ENCODE data around the gene B3GAT1.

The B3GAT1 gene

DNA sequence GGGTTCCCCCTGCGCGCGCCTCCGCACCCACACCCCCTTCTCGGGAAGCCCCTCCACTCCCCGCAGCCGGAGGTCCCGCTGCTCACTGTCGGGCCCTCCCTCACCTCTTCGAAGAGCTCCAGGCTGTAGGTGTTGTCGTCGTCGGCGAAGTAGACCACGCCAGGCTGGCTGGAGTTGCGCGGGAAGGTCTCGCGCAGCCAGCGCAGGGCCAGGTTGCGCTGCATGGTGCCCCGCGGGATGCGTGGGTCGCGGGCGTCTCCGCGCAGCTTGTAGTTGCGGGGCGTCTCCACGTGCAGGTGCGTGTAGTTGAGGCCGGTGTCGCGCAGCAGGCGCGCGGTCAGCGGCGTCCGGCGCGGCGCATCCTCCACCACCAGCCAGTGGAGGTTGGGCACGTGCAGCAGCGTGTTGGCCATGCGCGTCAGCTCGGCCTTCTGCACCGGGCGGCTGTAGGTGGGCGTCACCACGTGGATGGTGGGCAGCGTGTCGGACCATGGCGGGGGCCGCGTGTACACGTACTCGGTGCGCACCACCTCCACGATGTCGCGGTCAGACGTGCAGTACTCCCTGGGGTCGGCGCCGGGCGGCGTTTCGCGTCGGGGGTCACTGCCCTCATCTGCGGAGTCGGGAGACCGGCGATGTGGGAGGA is 28.3 kb downstream of the B3GAT1 start:
- WGBS (ENCODE audit: insufficient coverage): 93% methylated on average over 76 of the region's 78 CpGs
- peaks cover 0 to 45% (median 6%) of the 10 kb centered on the region in 5 experiments for H3K27me3 ChIP-seq (replicated peaks in 2 of 5; ENCODE audit: control insufficient read depth in 4 of 5, insufficient read depth in 5 of 5, low read length in 4 of 5)

DNA sequence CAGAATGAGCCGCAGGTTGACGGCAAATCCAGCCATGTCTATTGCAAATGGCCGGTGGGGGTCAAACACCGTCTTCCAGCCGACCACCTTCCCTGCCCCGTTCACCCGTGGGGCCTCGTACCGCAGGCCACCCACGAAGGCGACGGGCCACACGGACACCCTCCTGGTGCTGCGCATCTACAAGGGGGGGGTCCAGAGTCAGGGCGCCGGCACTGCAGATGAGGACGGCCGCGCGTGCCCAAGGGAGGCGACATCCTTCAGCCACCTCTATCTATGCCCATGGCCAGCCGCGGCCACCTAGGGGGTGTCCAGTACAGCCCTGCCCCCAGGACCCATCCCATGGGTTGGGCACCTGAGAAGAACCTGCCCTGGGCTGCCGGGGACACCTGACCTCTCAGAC is 29.2 kb downstream of the B3GAT1 start:
- no peak for DNase-seq
- H3K36me3 ChIP-seq (ENCODE audit: control insufficient read depth in 4 of 4, insufficient read depth in 4 of 4, low read length in 3 of 4): no peaks in the 10 kb centered on the region
- peaks cover 0 to 45% (median 6%) of the 10 kb centered on the region in 5 experiments for H3K27me3 ChIP-seq (replicated peaks in 2 of 5; ENCODE audit: control insufficient read depth in 4 of 5, insufficient read depth in 5 of 5, low read length in 4 of 5)
- H3K9me3 ChIP-seq (ENCODE audit: control extremely low read depth in 1 of 5, control insufficient read depth in 4 of 5, insufficient read depth in 2 of 5, low read depth in 1 of 5, low read length in 4 of 5): peaks cover 0 to 2% (median 0%) of the 10 kb centered on the region in 5 experiments
- 96% methylated on average over 24 of the region's 24 CpGs for WGBS (ENCODE audit: insufficient coverage)
- H3K4me3 ChIP-seq (ENCODE audit: control insufficient read depth in 1 of 7, extremely low read depth in 1 of 7, insufficient read depth in 4 of 7, low read depth in 2 of 7, low read length in 6 of 7): no peak overlapping the region
- POLR2A ChIA-PET: no interaction called here
- no peak overlapping the region for H3K27ac ChIP-seq (ENCODE audit: insufficient read depth in 1 of 2, low read depth in 1 of 2, low read length in 2 of 2, poor library complexity in 1 of 2, severe bottlenecking in 2 of 2)
- H3K4me1 ChIP-seq (ENCODE audit: control extremely low read depth in 1 of 4, control insufficient read depth in 4 of 4, insufficient read depth in 4 of 4, low read length in 3 of 4): no peaks in the 10 kb centered on the region
- CTCF ChIA-PET: interaction anchor here (1.1 kb wide), 1 partner anchor 165 kb away, joined by 3 read pairs; no protein-coding TSS in a partner anchor

More for the DNA sequence above, 28.3 kb downstream of the B3GAT1 start:
- no peak for DNase-seq
- H3K27ac ChIP-seq (ENCODE audit: insufficient read depth in 1 of 2, low read depth in 1 of 2, low read length in 2 of 2, poor library complexity in 1 of 2, severe bottlenecking in 2 of 2): no peak overlapping the region
- no peak overlapping the region for H3K4me3 ChIP-seq (ENCODE audit: control insufficient read depth in 1 of 7, extremely low read depth in 1 of 7, insufficient read depth in 4 of 7, low read depth in 2 of 7, low read length in 6 of 7)
- ChIA-PET CTCF (no interaction called here), POLR2A (no interaction called here)
- peaks cover 0 to 2% (median 0%) of the 10 kb centered on the region in 5 experiments for H3K9me3 ChIP-seq (ENCODE audit: control extremely low read depth in 1 of 5, control insufficient read depth in 4 of 5, insufficient read depth in 2 of 5, low read depth in 1 of 5, low read length in 4 of 5)
- no peaks in the 10 kb centered on the region for H3K4me1 ChIP-seq (ENCODE audit: control extremely low read depth in 1 of 4, control insufficient read depth in 4 of 4, insufficient read depth in 4 of 4, low read length in 3 of 4)
- no peaks in the 10 kb centered on the region for H3K36me3 ChIP-seq (ENCODE audit: control insufficient read depth in 4 of 4, insufficient read depth in 4 of 4, low read length in 3 of 4)

DNA sequence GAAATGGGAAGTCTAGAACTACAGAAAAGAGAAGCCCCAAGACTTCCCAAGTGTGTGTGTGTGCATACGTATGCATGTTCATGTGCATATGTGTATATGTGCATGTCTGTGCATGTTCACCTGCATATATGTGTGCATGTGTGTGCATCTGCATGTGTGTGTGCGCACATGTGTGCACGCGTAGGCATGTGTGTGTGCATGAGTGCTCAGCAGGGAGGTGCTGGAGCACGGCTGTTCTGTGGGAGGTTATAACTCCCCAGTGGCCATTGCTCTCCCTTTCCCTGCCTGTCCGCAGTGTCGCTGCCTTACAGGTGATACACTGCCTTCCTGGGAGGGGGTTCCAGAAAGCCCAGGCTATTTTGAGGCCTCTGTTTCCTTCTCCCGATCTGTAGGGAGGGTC is 29.8 kb downstream of the B3GAT1 start:
- CTCF ChIA-PET: interaction anchor here (1.1 kb wide), 1 partner anchor 164 kb away, joined by 3 read pairs; no protein-coding TSS in a partner anchor
- POLR2A ChIA-PET: no interaction called here
- H3K4me1 ChIP-seq (ENCODE audit: control extremely low read depth in 1 of 4, control insufficient read depth in 4 of 4, insufficient read depth in 4 of 4, low read length in 3 of 4): no peaks in the 10 kb centered on the region
- no peaks in the 10 kb centered on the region for H3K36me3 ChIP-seq (ENCODE audit: control insufficient read depth in 4 of 4, insufficient read depth in 4 of 4, low read length in 3 of 4)
- peaks cover 0 to 42% (median 6%) of the 10 kb centered on the region in 5 experiments for H3K27me3 ChIP-seq (replicated peaks in 2 of 5; ENCODE audit: control insufficient read depth in 4 of 5, insufficient read depth in 5 of 5, low read length in 4 of 5)
- peaks cover 0 to 6% (median 0%) of the 10 kb centered on the region in 5 experiments for H3K9me3 ChIP-seq (ENCODE audit: control extremely low read depth in 1 of 5, control insufficient read depth in 4 of 5, insufficient read depth in 2 of 5, low read depth in 1 of 5, low read length in 4 of 5)
- WGBS (ENCODE audit: insufficient coverage): 95% methylated on average over 7 of the region's 8 CpGs
- H3K27ac ChIP-seq (ENCODE audit: insufficient read depth in 1 of 2, low read depth in 1 of 2, low read length in 2 of 2, poor library complexity in 1 of 2, severe bottlenecking in 2 of 2): no peak overlapping the region
- H3K4me3 ChIP-seq (ENCODE audit: control insufficient read depth in 1 of 7, extremely low read depth in 1 of 7, insufficient read depth in 4 of 7, low read depth in 2 of 7, low read length in 6 of 7): no peak overlapping the region
- no peak for DNase-seq

DNA sequence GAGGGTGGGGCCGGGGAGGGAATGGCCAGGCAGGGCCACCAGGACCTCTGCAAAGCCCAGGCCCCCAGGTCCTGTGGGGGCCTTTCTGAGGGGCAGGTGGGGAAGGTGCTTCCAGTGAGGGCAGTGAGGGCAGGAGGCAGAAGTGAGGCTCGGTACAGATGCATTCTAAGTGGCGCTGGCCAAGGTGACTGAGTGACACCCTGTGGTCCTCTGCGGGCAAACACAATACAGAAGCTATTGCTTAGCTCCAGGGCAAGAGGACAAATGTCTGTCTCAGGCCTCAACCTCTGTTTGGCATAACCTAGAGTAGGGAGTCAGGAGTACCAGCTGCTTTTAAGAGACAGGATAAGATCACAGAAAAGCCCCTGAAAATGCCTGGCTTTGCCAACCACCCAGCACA is 31.3 kb downstream of the B3GAT1 start:
- H3K27me3 ChIP-seq (replicated peaks in 2 of 5; ENCODE audit: control insufficient read depth in 4 of 5, insufficient read depth in 5 of 5, low read length in 4 of 5): peaks cover 0 to 29% (median 6%) of the 10 kb centered on the region in 5 experiments
- H3K4me1 ChIP-seq (ENCODE audit: control extremely low read depth in 1 of 4, control insufficient read depth in 4 of 4, insufficient read depth in 4 of 4, low read length in 3 of 4): no peaks in the 10 kb centered on the region
- no peak for DNase-seq
- no peaks in the 10 kb centered on the region for H3K36me3 ChIP-seq (ENCODE audit: control insufficient read depth in 4 of 4, insufficient read depth in 4 of 4, low read length in 3 of 4)
- peaks cover 0 to 6% (median 0%) of the 10 kb centered on the region in 5 experiments for H3K9me3 ChIP-seq (ENCODE audit: control extremely low read depth in 1 of 5, control insufficient read depth in 4 of 5, insufficient read depth in 2 of 5, low read depth in 1 of 5, low read length in 4 of 5)
- H3K4me3 ChIP-seq (ENCODE audit: control insufficient read depth in 1 of 7, extremely low read depth in 1 of 7, insufficient read depth in 4 of 7, low read depth in 2 of 7, low read length in 6 of 7): no peak overlapping the region
- no peak overlapping the region for H3K27ac ChIP-seq (ENCODE audit: insufficient read depth in 1 of 2, low read depth in 1 of 2, low read length in 2 of 2, poor library complexity in 1 of 2, severe bottlenecking in 2 of 2)
- ChIA-PET CTCF (no interaction called here), POLR2A (no interaction called here)
- 66% methylated on average over 3 of the region's 4 CpGs for WGBS (ENCODE audit: insufficient coverage)

DNA sequence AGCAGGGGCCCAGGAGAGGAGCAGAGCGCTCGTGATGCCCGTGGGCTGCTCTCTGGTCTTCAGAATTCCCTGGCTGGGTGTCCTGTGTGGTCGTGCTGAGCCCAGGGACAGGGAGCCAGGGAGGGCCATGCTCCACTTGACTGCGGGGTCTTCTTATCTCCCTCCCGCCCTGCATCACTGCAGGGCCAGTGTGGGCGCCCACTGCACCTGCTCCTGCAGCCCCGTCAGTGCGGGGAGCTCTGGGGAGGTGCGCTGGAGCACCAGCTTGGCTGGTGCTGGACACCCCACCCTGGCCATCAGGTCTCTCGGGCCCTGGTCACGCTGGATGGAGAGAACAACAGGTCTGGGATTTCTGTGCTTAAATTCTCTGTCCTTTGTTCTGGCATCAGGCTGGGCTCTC is 31.8 kb downstream of the B3GAT1 start:
- no peak overlapping the region for H3K27ac ChIP-seq (ENCODE audit: insufficient read depth in 1 of 2, low read depth in 1 of 2, low read length in 2 of 2, poor library complexity in 1 of 2, severe bottlenecking in 2 of 2)
- H3K36me3 ChIP-seq (ENCODE audit: control insufficient read depth in 4 of 4, insufficient read depth in 4 of 4, low read length in 3 of 4): no peaks in the 10 kb centered on the region
- peaks cover 0 to 23% (median 4%) of the 10 kb centered on the region in 5 experiments for H3K27me3 ChIP-seq (replicated peaks in 2 of 5; ENCODE audit: control insufficient read depth in 4 of 5, insufficient read depth in 5 of 5, low read length in 4 of 5)
- CTCF ChIA-PET: no interaction called here
- WGBS (ENCODE audit: insufficient coverage): 100% methylated on average over 10 of the region's 12 CpGs
- POLR2A ChIA-PET: no interaction called here
- H3K9me3 ChIP-seq (ENCODE audit: control extremely low read depth in 1 of 5, control insufficient read depth in 4 of 5, insufficient read depth in 2 of 5, low read depth in 1 of 5, low read length in 4 of 5): peaks cover 0 to 6% (median 0%) of the 10 kb centered on the region in 5 experiments
- no peak for DNase-seq
- no peaks in the 10 kb centered on the region for H3K4me1 ChIP-seq (ENCODE audit: control extremely low read depth in 1 of 4, control insufficient read depth in 4 of 4, insufficient read depth in 4 of 4, low read length in 3 of 4)
- no peak overlapping the region for H3K4me3 ChIP-seq (ENCODE audit: control insufficient read depth in 1 of 7, extremely low read depth in 1 of 7, insufficient read depth in 4 of 7, low read depth in 2 of 7, low read length in 6 of 7)

DNA sequence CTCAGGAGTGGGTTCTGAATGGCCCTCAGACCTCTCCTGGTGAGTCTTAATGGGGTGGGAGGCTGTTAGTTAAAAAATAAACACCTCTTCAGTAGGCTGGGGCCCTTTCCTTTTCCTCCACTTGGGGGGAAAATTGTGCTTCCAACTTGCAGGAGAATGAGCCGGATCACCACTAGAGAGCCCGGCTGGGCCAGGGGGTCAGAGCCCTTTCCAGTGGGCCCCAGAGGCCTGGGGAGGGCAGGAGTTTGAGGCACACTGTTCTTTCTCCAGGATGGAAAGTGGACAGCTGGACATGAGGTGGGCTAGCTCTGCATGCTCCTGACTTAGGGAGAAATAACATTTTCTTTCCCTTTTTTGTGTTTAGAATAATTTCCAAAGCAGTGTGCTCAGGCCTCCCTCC is 32.8 kb downstream of the B3GAT1 start:
- Histone ChIP-seq H3K36me3 (ENCODE audit: control insufficient read depth in 4 of 4, insufficient read depth in 4 of 4, low read length in 3 of 4) (no peaks in the 10 kb centered on the region), H3K4me1 (ENCODE audit: control extremely low read depth in 1 of 4, control insufficient read depth in 4 of 4, insufficient read depth in 4 of 4, low read length in 3 of 4) (no peaks in the 10 kb centered on the region), H3K27ac (ENCODE audit: insufficient read depth in 1 of 2, low read depth in 1 of 2, low read length in 2 of 2, poor library complexity in 1 of 2, severe bottlenecking in 2 of 2) (no peak overlapping the region), H3K4me3 (ENCODE audit: control insufficient read depth in 1 of 7, extremely low read depth in 1 of 7, insufficient read depth in 4 of 7, low read depth in 2 of 7, low read length in 6 of 7) (no peak overlapping the region), H3K27me3 (replicated peaks in 2 of 5; ENCODE audit: control insufficient read depth in 4 of 5, insufficient read depth in 5 of 5, low read length in 4 of 5) (peaks cover 0 to 13% (median 4%) of the 10 kb centered on the region in 5 experiments), H3K9me3 (ENCODE audit: control extremely low read depth in 1 of 5, control insufficient read depth in 4 of 5, insufficient read depth in 2 of 5, low read depth in 1 of 5, low read length in 4 of 5) (peaks cover 0 to 6% (median 0%) of the 10 kb centered on the region in 5 experiments)
- no peak for DNase-seq
- CTCF ChIA-PET: no interaction called here
- WGBS (ENCODE audit: insufficient coverage): 100% methylated on average over 2 of the region's 2 CpGs
- POLR2A ChIA-PET: no interaction called here

DNA sequence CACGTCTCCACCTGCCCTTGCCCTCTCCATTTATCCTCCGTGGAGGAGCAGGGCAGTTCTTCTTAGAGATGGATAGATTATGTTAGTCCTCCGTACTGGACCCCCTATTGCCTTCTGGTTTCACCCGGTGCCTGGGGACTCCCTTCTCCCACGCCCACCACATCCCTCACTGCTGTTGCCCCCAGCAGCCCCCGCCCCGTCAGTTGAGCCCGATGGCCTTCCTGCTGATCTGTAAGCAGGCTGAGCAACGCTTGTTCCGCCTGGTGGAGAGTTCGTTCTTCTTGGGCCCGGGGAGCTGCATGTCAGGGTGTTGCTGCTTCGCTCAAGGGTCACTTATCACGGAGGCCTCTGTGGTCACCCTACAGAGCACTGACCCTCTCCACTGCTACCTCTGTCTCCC is 34.2 kb downstream of the B3GAT1 start:
- POLR2A ChIA-PET: no interaction called here

More for the DNA sequence above, 34.2 kb downstream of the B3GAT1 start:
- 97% methylated on average over 12 of the region's 14 CpGs for WGBS (ENCODE audit: insufficient coverage)
- H3K27me3 ChIP-seq (replicated peaks in 2 of 5; ENCODE audit: control insufficient read depth in 4 of 5, insufficient read depth in 5 of 5, low read length in 4 of 5): peaks cover 0 to 8% (median 0%) of the 10 kb centered on the region in 5 experiments
- peaks cover 0 to 6% (median 0%) of the 10 kb centered on the region in 5 experiments for H3K9me3 ChIP-seq (ENCODE audit: control extremely low read depth in 1 of 5, control insufficient read depth in 4 of 5, insufficient read depth in 2 of 5, low read depth in 1 of 5, low read length in 4 of 5)
- H3K4me3 ChIP-seq (ENCODE audit: control insufficient read depth in 1 of 7, extremely low read depth in 1 of 7, insufficient read depth in 4 of 7, low read depth in 2 of 7, low read length in 6 of 7): no peak overlapping the region
- H3K36me3 ChIP-seq (ENCODE audit: control insufficient read depth in 4 of 4, insufficient read depth in 4 of 4, low read length in 3 of 4): no peaks in the 10 kb centered on the region
- CTCF ChIA-PET: no interaction called here
- H3K4me1 ChIP-seq (ENCODE audit: control extremely low read depth in 1 of 4, control insufficient read depth in 4 of 4, insufficient read depth in 4 of 4, low read length in 3 of 4): no peaks in the 10 kb centered on the region
- DNase-seq: no peak
- H3K27ac ChIP-seq (ENCODE audit: insufficient read depth in 1 of 2, low read depth in 1 of 2, low read length in 2 of 2, poor library complexity in 1 of 2, severe bottlenecking in 2 of 2): no peak overlapping the region
